MCF 10A (cell line): ENCODE data around the gene MAGI1. TPM values are rescaled to one million over a fixed set of nuclear protein-coding genes. Genes with fewer than 3 reads are reported as not detected.

ENCODE experiments used
- BruUV-seq: library from RNA; stranded (reverse); fragments of 400-500 nt; replicated peaks from 2 replicates; lab custom pipeline; 2021; lab: Mats Ljungman, UMichigan
- CTCF ChIA-PET: fragments of 300-600 bp; sonication (Branson Sonifier 250); formaldehyde crosslinking; extraction: SDS; loops from one replicate; lab custom pipeline; 2021; ENCODE audit warnings: antibody characterized with exemption, inconsistent platforms; lab: Yijun Ruan, JAX
- POLR2A ChIA-PET: fragments of 300-600, 350-650 bp; sonication (Branson Sonifier 250); formaldehyde crosslinking; extraction: SDS; loops from one replicate; lab custom pipeline; 2020; ENCODE audit warnings: antibody characterized with exemption, inconsistent platforms; lab: Yijun Ruan, JAX
- DNase-seq: peaks from one replicate; pipeline ENCODE4 v3.0.0-alpha.2; 2018; ENCODE audit not compliant: unreplicated experiment
- H3K27ac Mint-ChIP-seq: one replicate; pipeline ENCODE4 v1.8.0; 2022; ENCODE audit warnings: mild to moderate bottlenecking, low read depth, mixed read lengths; ENCODE audit not compliant: unreplicated experiment
- H3K27me3 Mint-ChIP-seq: one replicate; pipeline ENCODE4 v1.8.0; 2022; ENCODE audit warnings: mixed read lengths; ENCODE audit not compliant: insufficient read depth, unreplicated experiment
- H3K36me3 Mint-ChIP-seq: one replicate; pipeline ENCODE4 v1.8.0; 2022; ENCODE audit warnings: mild to moderate bottlenecking, moderate library complexity, mixed read lengths; ENCODE audit not compliant: insufficient read depth, unreplicated experiment
- H3K4me1 Mint-ChIP-seq: one replicate; pipeline ENCODE4 v1.8.0; 2022; ENCODE audit warnings: mixed read lengths; ENCODE audit not compliant: insufficient read depth, unreplicated experiment
- H3K4me3 Mint-ChIP-seq: one replicate; pipeline ENCODE4 v1.8.0; 2022; ENCODE audit warnings: mild to moderate bottlenecking, moderate library complexity, mixed read lengths; ENCODE audit not compliant: unreplicated experiment
- H3K9me3 Mint-ChIP-seq: one replicate; pipeline ENCODE4 v1.8.0; 2022; ENCODE audit warnings: mixed read lengths; ENCODE audit not compliant: unreplicated experiment
- intact Hi-C: fragments of 100-400 bp; cut with micrococcal nuclease; formaldehyde crosslinking; loops from 2 replicates; pipeline ENCODE4 v1.14.1; 2022
- total RNA-seq: library from RNA; stranded (reverse); gene quantifications from 2 replicates; pipeline ENCODE4 v1.2.3, GENCODE V29; 2022
- TF ChIP-seq, protein P1 (sequence below): fragments of 200-600 bp; IDR thresholded peaks from one replicate; pipeline ENCODE4 v1.8.0; 2022; ENCODE audit warnings: antibody characterized with exemption, mild to moderate bottlenecking; ENCODE audit not compliant: unreplicated experiment

MAGI1 gene
- total RNA-seq, 1 experiment from 2014 or later: 6.2 TPM

DNA sequence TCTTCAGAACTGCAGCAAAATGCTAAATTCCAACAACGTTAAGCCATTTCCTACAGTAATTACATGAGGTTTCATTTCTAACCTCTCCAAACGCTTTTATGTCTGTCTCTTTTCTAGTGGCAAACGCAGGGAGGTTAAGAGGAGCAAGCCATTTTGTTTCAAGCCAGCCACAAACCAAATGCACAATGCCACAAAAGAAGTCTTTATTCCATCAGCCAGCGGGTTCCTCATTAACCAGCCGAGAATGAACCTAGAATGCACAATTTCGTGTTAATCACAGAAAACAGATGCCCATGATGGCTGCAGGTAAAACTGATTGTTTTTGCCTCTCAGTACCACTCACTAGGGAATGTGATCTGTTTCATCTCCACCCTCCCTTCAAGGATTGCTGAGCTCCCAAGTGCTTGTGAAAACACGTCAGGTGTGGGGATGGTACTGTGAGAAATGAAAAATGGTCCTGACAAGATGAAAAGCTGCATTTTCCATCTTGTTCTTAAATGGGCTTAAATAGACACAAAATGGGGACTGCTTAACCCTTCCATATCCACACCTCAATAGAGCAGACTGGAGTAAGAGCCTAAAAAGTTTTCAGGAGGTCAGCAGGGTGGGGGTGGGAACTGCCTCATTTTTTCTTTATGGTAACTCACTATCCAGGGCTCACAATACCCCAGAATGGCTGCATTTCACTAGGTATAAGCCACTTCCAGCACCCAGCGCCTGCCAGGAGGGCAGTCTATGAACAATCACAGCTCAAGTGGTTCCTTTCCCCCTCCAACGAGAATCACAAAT is 277.1 kb downstream of the MAGI1 start:
- intact Hi-C loops: no loop called here
- BruUV-seq: no TSS peak
- no peak for DNase-seq
- POLR2A ChIA-PET: interaction anchor here (0.7 kb wide), 1 partner anchor 9 kb away, joined by 3 read pairs; no protein-coding TSS in a partner anchor
- CTCF ChIA-PET: interaction anchor here (0.5 to 1.9 kb wide), 3 partner anchors 10 to 1232 kb away, joined by 3 to 7 read pairs (median 6); no protein-coding TSS in a partner anchor
- Mint-ChIP-seq H3K4me3 (no peak overlapping the region), H3K9me3 (no peaks in the 10 kb centered on the region), H3K36me3 (no peaks in the 10 kb centered on the region), H3K27me3 (no peaks in the 10 kb centered on the region), H3K4me1 (no peaks in the 10 kb centered on the region), H3K27ac (no peak overlapping the region)
- TF ChIP-seq, protein P1, sequence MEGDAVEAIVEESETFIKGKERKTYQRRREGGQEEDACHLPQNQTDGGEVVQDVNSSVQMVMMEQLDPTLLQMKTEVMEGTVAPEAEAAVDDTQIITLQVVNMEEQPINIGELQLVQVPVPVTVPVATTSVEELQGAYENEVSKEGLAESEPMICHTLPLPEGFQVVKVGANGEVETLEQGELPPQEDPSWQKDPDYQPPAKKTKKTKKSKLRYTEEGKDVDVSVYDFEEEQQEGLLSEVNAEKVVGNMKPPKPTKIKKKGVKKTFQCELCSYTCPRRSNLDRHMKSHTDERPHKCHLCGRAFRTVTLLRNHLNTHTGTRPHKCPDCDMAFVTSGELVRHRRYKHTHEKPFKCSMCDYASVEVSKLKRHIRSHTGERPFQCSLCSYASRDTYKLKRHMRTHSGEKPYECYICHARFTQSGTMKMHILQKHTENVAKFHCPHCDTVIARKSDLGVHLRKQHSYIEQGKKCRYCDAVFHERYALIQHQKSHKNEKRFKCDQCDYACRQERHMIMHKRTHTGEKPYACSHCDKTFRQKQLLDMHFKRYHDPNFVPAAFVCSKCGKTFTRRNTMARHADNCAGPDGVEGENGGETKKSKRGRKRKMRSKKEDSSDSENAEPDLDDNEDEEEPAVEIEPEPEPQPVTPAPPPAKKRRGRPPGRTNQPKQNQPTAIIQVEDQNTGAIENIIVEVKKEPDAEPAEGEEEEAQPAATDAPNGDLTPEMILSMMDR: no peak

DNA sequence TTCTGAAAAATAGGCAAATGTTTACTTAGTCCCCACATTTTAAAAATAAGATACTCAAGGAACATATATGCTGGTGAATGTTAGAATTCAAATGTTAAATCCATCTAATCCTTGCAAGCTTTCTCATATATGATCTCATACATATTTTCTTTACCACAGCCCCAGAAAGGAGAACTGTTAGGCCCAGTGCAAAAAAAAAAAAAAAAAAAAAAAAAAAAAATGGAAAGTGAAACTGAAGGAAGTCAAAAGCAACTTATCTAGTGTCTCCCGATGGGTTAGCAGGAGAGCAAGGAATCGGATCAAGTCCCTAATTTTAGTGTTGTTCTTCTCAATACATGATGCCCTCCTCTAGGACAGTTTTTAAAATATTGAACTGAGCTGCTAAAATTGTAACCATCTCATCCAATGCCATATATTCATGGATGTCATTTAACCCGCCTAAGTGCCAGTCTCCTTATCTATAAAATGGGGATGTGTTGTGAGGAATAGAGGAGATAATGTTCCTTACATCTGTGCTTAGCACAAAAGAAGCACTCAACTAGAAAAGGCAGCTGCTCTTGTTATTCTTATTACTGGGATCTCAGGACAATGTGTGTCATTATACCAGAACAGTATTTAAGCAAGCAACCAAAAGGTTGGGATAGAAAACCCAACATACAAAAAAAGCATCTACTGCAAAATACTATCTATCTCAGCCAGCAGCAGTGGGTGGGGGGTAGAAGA is 279.7 kb downstream of the MAGI1 start:
- BruUV-seq: no TSS peak
- intact Hi-C loops: no loop called here
- ChIA-PET CTCF (interaction anchor here (0.6 to 1.0 kb wide), 3 partner anchors 75 to 1226 kb away, joined by 3 read pairs; no protein-coding TSS in a partner anchor), POLR2A (no interaction called here)
- TF ChIP-seq, protein P1: no peak
- Mint-ChIP-seq H3K27ac (no peak overlapping the region), H3K4me1 (no peaks in the 10 kb centered on the region), H3K27me3 (no peaks in the 10 kb centered on the region), H3K36me3 (no peaks in the 10 kb centered on the region), H3K4me3 (no peak overlapping the region), H3K9me3 (no peaks in the 10 kb centered on the region)
- DNase-seq: no peak

DNA sequence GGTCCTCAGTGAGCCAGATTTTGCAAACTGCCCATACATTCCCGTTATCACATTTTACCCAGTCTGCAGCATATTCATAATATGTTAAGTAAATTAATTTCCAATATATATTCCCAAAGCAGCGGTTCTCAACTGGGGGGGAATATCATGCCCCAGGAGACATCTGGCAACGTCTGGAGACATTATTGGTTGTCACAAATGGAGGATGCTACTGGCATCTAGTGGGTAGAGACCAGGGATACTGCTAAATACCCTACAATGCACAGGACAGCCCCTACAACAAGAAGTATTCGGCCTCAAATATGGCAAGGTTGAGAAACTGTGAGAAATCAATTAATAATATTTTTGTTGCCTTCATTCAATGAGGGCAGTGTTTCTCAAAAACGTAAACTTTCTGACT is 280.3 kb downstream of the MAGI1 start:
- no TSS peak for BruUV-seq
- intact Hi-C loops: no loop called here
- no peaks in the 10 kb centered on the region for H3K36me3 Mint-ChIP-seq
- H3K27ac Mint-ChIP-seq: no peak overlapping the region
- H3K9me3 Mint-ChIP-seq: no peaks in the 10 kb centered on the region
- ChIA-PET POLR2A (no interaction called here), CTCF (interaction anchor here (0.6 to 1.0 kb wide), 2 partner anchors 53 to 1225 kb away, joined by 3 read pairs; no protein-coding TSS in a partner anchor)
- H3K4me1 Mint-ChIP-seq: no peaks in the 10 kb centered on the region
- H3K27me3 Mint-ChIP-seq: no peaks in the 10 kb centered on the region
- DNase-seq: no peak
- no peak overlapping the region for H3K4me3 Mint-ChIP-seq
- TF ChIP-seq, protein P1: no peak

DNA sequence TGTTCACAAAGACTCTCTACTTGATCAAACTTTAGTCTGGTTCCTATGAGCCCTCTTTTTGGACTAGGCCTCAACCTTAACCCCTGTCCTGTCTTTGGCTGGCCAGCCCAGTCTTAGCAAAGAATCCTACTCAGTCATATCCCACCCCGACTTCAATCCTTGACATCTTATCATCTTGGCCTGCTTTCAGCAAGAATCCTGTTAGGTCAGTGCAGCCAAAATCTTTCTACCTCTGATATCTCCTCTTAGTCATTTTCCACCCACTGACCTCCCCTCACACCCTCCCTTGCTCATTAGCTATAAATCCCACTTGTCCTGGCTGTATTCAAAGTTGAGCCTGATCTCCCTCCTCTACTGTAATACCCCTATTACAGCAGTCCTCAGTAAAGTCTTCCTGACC is 286.1 kb downstream of the MAGI1 start:
- TF ChIP-seq, protein P1: no peak
- Mint-ChIP-seq H3K27ac (no peak overlapping the region), H3K9me3 (no peaks in the 10 kb centered on the region), H3K4me3 (no peak overlapping the region), H3K27me3 (no peaks in the 10 kb centered on the region), H3K4me1 (no peaks in the 10 kb centered on the region), H3K36me3 (no peaks in the 10 kb centered on the region)
- no TSS peak for BruUV-seq
- no peak for DNase-seq
- intact Hi-C loops: no loop called here
- POLR2A ChIA-PET: no interaction called here
- CTCF ChIA-PET: interaction anchor here (0.6 to 3.4 kb wide), 13 partner anchors 12 to 1223 kb away, joined by 3 to 26 read pairs (median 5); no protein-coding TSS in a partner anchor
